ENCODE measurements around the gene OR5C1. TPM values are rescaled to one million over a fixed set of nuclear protein-coding genes. Genes with fewer than 3 reads are reported as not detected.

OR5C1 gene
- total RNA-seq, 1 donor from 2014 or later: not detected

Other genes with a start within 250 kb of the OR5C1 start
- not detected in 2 replicates for gene OR1N2, start 235.8 kb upstream of the OR5C1 start, total RNA-seq
- gene OR1L8, start 205.5 kb upstream of the OR5C1 start, total RNA-seq: not detected in 2 replicates
- gene OR1Q1, start 174.2 kb upstream of the OR5C1 start, total RNA-seq: not detected in 2 replicates
- gene OR1B1, start 131.3 kb upstream of the OR5C1 start, total RNA-seq: not detected in 2 replicates
- gene OR1L1, start 127.2 kb upstream of the OR5C1 start, total RNA-seq: not detected in 2 replicates
- not detected in 2 replicates for gene OR1L3, start 113.8 kb upstream of the OR5C1 start, total RNA-seq
- gene OR1L4, start 64.9 kb upstream of the OR5C1 start, total RNA-seq: not detected in 2 replicates
- not detected in 2 replicates for gene OR1L6, start 46.6 kb upstream of the OR5C1 start, total RNA-seq
- gene OR1K1, start 11.2 kb downstream of the OR5C1 start, total RNA-seq: not detected in 2 replicates
- gene PDCL, start 39.7 kb downstream of the OR5C1 start, total RNA-seq: 23.7 and 23.8 TPM in 2 replicates
- 52.6 and 54.5 TPM in 2 replicates for gene RC3H2, start 116.4 kb downstream of the OR5C1 start, total RNA-seq
- 14.5 and 14.9 TPM in 2 replicates for gene ZBTB6, start 124.4 kb downstream of the OR5C1 start, total RNA-seq
- 7.9 and 8.0 TPM in 2 replicates for gene ZBTB26, start 142.6 kb downstream of the OR5C1 start, total RNA-seq
- gene RABGAP1, start 152.1 kb downstream of the OR5C1 start, total RNA-seq: 33.9 and 38.1 TPM in 2 replicates
- 0.32 TPM in 1 of 2 replicates, not detected in the other for gene GPR21, start 244.7 kb downstream of the OR5C1 start, total RNA-seq